Subcutaneous adipose tissue (tissue), 4 donors: Measurements from ENCODE around the gene HLCS. TPM values are rescaled to one million over a fixed set of nuclear protein-coding genes. Genes with fewer than 3 reads are reported as not detected.

ENCODE experiments used
- CTCF ChIP-seq: fragments of 450-650 bp; IDR thresholded peaks from one replicate; pipeline ENCODE4 v1.5.1; 2016; ENCODE audit warnings: low read depth, mild to moderate bottlenecking, control low read depth, antibody characterized with exemption, moderate library complexity
- total RNA-seq, 4 donors: library from RNA; depleted of rRNA; stranded (reverse); fragments of >200 nt; gene quantifications; one replicate each; pipeline ENCODE4 v1.1.0, GENCODE V29; 2016

The HLCS gene
- total RNA-seq, 4 donors from 2014 or later: 14.6 to 30.3 (median 23.7) TPM

GRCh38 chr21:36889401-36889800 is 77.1 kb downstream of the HLCS start:
- TF ChIP-seq CTCF: no peak

GRCh38 chr21:36888466-36888865 is 78.0 kb downstream of the HLCS start:
- TF ChIP-seq CTCF: no peak

GRCh38 chr21:36887963-36888362 is 78.5 kb downstream of the HLCS start:
- TF ChIP-seq CTCF: no peak

GRCh38 chr21:36883532-36884486 is 82.7 kb downstream of the HLCS start:
- TF ChIP-seq CTCF: no peak

GRCh38 chr21:36882776-36883175 is 83.7 kb downstream of the HLCS start:
- TF ChIP-seq CTCF: no peak

GRCh38 chr21:36881228-36881627 is 85.2 kb downstream of the HLCS start:
- TF ChIP-seq CTCF: no peak

- no peak for TF ChIP-seq CTCF
Observed at GRCh38 chr21:36879827-36880226, 86.6 kb downstream of the HLCS start.
